HS-5 (cell line): ENCODE data around the gene PTX3.

Experiments
- DNase-seq: peaks from one replicate; pipeline ENCODE4 v3.0.0-alpha.2; 2012; ENCODE audit warnings: low read depth

Gene PTX3

DNA sequence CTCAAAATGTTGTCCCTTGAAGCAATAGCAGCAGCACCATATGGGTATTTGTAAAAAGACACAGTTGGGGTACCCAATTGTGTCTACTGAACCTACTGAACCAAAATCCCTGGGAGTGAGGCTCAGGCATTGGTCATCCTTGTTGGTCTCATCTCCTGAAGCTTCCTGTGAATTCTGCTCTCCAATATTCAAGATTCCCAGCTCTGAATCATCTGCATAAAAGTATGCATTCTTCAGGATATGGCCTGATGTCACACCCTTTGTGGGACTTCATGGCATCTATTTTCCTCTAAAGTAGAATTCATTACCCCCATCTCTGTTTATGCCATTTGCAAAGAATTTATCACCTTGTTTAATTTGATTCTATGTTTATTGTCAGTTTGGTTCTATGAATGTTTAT is 13.3 kb upstream of the PTX3 start:
- no peak for DNase-seq

DNA sequence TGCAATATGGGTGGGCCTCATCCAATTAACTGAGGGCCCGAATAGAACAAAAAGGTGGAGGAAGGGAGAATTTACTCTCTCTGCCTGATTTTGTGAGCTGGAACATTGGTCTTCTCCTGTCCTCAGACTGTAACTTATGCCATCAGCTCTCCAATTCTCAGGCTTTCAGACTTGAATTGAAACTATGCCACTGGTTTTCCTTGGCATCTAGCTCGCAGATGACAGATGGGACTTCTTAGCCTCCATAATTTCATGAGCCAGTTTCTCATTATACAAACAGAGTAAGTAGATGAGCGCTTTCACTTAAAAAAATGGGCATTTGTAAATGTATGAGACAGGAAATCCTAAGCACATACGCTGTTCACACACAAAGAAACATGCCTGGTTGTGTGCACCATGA is 8.7 kb upstream of the PTX3 start:
- no peak for DNase-seq

DNA sequence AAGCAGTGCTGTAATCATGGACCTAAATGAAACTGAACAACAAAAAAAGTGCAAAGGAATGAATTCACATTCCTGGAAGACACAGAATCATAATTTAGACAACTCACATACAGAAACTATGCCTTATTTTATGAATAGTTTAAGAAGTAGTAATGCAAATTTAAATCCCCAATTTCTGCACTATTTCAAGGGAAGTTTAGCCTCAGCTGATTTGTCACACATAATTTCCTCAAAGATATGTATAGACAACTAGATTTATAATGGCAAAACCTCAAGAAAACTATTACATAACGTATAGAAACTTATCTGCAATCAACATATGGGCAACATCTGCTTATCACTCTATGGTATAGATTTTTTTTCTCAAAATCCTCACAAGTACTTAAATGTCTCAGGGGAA is 7.8 kb upstream of the PTX3 start:
- no peak for DNase-seq

- no peak for DNase-seq
Observed at GRCh38 chr3:157429708-157430107, 6.9 kb upstream of the PTX3 start.

DNA sequence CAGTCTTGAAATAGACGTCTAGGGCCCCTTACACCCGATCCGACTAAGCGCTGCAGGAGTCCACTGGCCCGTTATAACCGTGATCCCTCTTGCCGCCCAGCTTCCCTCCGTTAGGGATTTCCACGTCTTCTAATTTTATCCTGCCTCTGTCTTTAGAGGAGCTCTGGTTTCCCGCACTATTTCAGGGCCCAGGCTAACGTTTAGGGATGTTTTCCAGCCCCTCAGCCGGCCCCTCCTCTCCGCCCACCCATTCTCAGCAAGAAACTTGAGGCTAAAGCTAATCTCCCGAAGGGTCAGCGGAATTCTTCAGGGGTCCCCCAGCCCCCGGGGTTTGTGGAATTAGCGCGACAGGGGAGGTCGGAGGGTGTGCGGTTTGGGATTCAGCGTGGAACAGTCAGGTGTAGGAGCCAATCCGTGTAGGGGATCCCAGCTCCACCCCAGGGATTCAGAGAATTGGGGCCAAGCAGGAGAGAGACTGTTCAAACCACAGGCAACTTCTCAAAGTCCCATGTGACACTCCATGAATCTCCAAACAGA is 1.6 kb downstream of the PTX3 start:
- DNase-seq, result no peak

DNA sequence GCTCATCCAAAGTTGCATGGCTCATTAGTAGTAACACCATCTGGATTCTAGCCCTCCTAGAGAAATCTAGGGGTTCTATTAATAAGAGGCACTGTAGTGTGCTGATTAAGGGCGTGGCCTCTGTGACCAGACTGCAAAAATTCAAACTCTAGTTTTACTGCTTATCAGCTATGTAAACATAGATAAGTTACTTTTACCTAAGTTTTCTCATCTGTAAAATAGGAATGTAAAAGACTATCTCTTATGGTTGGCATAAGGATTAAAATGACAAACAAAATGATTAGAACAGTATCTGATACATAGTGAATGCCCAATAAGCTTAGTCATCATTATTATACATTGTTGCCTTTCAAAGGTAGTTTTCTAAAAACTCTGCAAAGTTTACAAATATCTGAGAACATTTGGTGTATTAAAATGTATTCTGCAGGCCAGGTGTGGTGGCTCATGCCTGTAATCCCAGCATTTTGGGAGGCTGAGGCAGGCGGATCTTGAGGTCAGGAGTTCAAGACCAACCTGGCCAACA is 4.5 kb downstream of the PTX3 start:
- no peak for DNase-seq

DNA sequence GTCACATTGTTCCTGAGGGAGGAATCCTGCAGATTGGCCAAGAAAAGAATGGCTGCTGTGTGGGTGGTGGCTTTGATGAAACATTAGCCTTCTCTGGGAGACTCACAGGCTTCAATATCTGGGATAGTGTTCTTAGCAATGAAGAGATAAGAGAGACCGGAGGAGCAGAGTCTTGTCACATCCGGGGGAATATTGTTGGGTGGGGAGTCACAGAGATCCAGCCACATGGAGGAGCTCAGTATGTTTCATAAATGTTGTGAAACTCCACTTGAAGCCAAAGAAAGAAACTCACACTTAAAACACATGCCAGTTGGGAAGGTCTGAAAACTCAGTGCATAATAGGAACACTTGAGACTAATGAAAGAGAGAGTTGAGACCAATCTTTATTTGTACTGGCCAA is 6.1 kb downstream of the PTX3 start:
- no peak for DNase-seq

GRCh38 chr3:157443905-157444796 is 7.5 kb downstream of the PTX3 start:
- no peak for DNase-seq

- no peak for DNase-seq
Observed at GRCh38 chr3:157444797-157445184, 8.1 kb downstream of the PTX3 start.

GRCh38 chr3:157445857-157446256 is 9.2 kb downstream of the PTX3 start:
- DNase-seq, result no peak

- no peak for DNase-seq
Observed at GRCh38 chr3:157447026-157447694, 10.5 kb downstream of the PTX3 start.

DNA sequence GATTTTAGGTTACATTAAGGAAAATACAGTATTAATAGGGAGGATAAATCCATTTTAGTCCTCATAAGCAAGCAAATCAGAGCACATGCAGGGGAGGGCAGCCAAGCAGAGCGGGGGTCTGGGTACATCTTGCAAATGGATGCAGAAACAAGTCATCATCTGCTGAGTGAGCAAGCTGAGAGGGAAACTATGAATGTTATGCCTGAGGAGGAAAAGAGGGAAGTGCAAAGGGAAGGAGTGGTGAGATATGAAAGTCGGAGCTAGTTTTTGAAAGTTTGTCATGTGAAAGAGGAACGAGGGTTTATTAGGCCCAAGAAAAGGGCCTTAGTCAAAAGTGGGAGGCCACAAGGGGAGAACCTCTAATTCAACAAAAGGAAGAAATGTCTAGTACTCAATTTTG is 15.4 kb downstream of the PTX3 start:
- no peak for DNase-seq

- no peak for DNase-seq
Observed at GRCh38 chr3:157453824-157454223, 17.2 kb downstream of the PTX3 start.

GRCh38 chr3:157459706-157460105 is 23.1 kb downstream of the PTX3 start:
- no peak for DNase-seq

DNA sequence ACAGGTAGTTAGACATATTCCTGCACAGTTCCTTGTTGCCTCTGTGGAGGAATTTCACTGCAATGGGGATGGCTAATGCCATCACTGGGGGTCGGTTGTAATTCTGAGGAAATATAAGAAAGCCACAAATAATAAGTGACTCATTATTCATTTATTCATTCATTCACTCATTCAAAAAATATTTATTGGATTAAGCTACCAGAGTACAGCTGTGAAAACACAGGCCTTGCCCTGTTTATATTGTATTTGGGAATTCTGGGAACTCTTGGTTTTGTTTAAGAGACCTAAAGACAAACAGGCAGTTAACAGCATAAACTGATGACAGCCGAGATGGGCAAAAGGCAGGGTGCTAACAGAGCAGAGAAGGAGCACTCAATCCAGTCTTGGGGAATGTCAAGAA is 23.6 kb downstream of the PTX3 start:
- no peak for DNase-seq

GRCh38 chr3:157463816-157464215 is 27.2 kb downstream of the PTX3 start:
- no peak for DNase-seq

GRCh38 chr3:157464321-157464720 is 27.7 kb downstream of the PTX3 start:
- no peak for DNase-seq

DNA sequence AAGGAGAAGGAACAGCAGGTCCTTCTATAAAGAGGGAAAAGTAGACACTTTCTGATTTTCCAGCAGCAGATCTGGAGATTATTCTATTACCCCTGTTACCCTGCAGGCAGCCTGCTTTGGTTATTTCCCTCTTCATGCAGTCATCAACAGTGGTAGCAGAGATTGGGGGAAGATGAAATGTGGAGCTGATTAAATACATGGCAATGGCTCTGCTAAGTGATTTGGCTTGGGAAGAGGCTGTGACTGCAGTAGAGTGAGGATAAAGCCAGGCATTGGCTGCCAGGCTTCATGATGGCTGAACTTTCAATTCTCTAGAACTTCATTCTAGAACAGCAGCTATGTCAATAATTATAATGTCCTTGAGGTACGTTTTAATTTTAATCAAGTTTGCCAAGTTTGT is 29.1 kb downstream of the PTX3 start:
- DNase-seq, result no peak

GRCh38 chr3:157467200-157467599 is 30.6 kb downstream of the PTX3 start:
- no peak for DNase-seq

- DNase-seq, result no peak
Observed at GRCh38 chr3:157469561-157470294, 33.1 kb downstream of the PTX3 start.

DNA sequence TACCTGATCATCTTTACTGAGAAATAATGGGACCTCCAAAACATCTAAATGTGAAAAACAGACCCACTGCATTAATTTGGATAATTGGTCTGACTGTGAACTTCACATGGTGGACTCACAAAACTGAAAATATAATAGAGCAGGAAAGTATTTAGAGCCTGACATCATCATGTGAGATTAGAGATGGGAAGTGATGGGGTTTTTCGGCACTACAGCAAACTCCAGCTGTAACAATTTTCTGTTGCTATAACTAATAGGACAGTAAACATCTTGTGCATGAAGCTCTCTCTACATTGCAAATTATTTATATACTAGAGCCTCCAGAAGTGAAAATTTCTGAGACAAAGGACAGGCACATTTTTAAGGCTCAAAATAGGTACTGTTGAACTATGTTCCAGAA is 34.4 kb downstream of the PTX3 start:
- DNase-seq, result no peak

GRCh38 chr3:157472648-157473047 is 36.0 kb downstream of the PTX3 start:
- no peak for DNase-seq
